Caco-2 (cell line): Measurements from ENCODE around the gene MYO1E. TPM values are rescaled to one million over a fixed set of nuclear protein-coding genes. Genes with fewer than 3 reads are reported as not detected.

Experiments used
- BruUV-seq: library from RNA; stranded (reverse); fragments of 400-500 nt; replicated peaks from 2 replicates; lab custom pipeline; 2021; lab: Mats Ljungman, UMichigan
- CTCF ChIA-PET: fragments of 300-600 bp; sonication (Branson Sonifier 250); formaldehyde crosslinking; loops from one replicate; lab custom pipeline; 2022; ENCODE audit warnings: antibody characterized with exemption; lab: Charles Lee
- POLR2A ChIA-PET: fragments of 300-600 bp; sonication (Branson Sonifier 250); formaldehyde crosslinking; loops from one replicate; lab custom pipeline; 2022; ENCODE audit warnings: antibody characterized with exemption; lab: Charles Lee
- DNase-seq, 2 experiments: peaks; one replicate each; pipeline versions ENCODE4 v3.0.0 to v3.0.0-alpha.2; 2020 to 2022
- H3K27me3 ChIP-seq: replicated peaks from 2 replicates; pipeline ENCODE4 v1.6.0; 2011; ENCODE audit warnings: low read length; ENCODE audit not compliant: control insufficient read depth, insufficient read depth
- H3K36me3 ChIP-seq: 2 replicates; pipeline ENCODE4 v1.5.1; 2011; ENCODE audit warnings: low read length; ENCODE audit not compliant: control insufficient read depth, insufficient read depth
- H3K4me1 ChIP-seq: fragments of 250-450 bp; sonication (Bioruptor Pico); 2 replicates; pipeline ENCODE4 v1.5.1; 2020; ENCODE audit warnings: mild to moderate bottlenecking
- H3K4me3 ChIP-seq: 2 replicates; pipeline ENCODE4 v1.5.1; 2011; ENCODE audit warnings: low read depth, mild to moderate bottlenecking, control low read depth, low read length
- H3K9me3 ChIP-seq: fragments of 250-450 bp; sonication (Bioruptor Pico); 2 replicates; pipeline ENCODE4 v1.5.1; 2020; ENCODE audit warnings: mild to moderate bottlenecking, moderate library complexity
- H3K27ac Mint-ChIP-seq: one replicate; pipeline ENCODE4 v1.8.0; 2022; ENCODE audit warnings: mixed read lengths; ENCODE audit not compliant: unreplicated experiment
- H3K27me3 Mint-ChIP-seq: one replicate; pipeline ENCODE4 v1.8.0; 2022; ENCODE audit warnings: mixed read lengths; ENCODE audit not compliant: insufficient read depth, unreplicated experiment
- H3K36me3 Mint-ChIP-seq: one replicate; pipeline ENCODE4 v1.8.0; 2022; ENCODE audit warnings: mild to moderate bottlenecking, mixed read lengths; ENCODE audit not compliant: insufficient read depth, unreplicated experiment
- H3K4me1 Mint-ChIP-seq: one replicate; pipeline ENCODE4 v1.8.0; 2022; ENCODE audit warnings: low read depth, mixed read lengths; ENCODE audit not compliant: unreplicated experiment
- H3K4me3 Mint-ChIP-seq: one replicate; pipeline ENCODE4 v1.8.0; 2022; ENCODE audit warnings: mild to moderate bottlenecking, moderate library complexity, mixed read lengths; ENCODE audit not compliant: unreplicated experiment
- H3K9me3 Mint-ChIP-seq: one replicate; pipeline ENCODE4 v1.8.0; 2022; ENCODE audit warnings: mixed read lengths; ENCODE audit not compliant: unreplicated experiment
- intact Hi-C: fragments of 100-400 bp; cut with micrococcal nuclease; formaldehyde crosslinking; loops from one replicate; pipeline ENCODE4 v1.10.0; 2022; ENCODE audit not compliant: unreplicated experiment
- total RNA-seq: library from RNA; stranded (reverse); gene quantifications from 2 replicates; pipeline ENCODE4 v1.2.3, GENCODE V29; 2022
- TF ChIP-seq, protein P1 (sequence below), 2 experiments: fragments of 200-600 bp in 1 of 2; IDR thresholded peaks; 1 replicate in 1 of 2; 2 replicates in 1 of 2; pipeline versions ENCODE4 v1.5.1 to v1.8.0; 2011 to 2022; ENCODE audit warnings: antibody characterized with exemption in 1 of 2, control low read depth in 1 of 2, inconsistent platforms in 1 of 2, low read depth in 1 of 2, low read length in 1 of 2, mild to moderate bottlenecking in 1 of 2, moderate library complexity in 1 of 2; ENCODE audit not compliant: insufficient read depth in 1 of 2, severe bottlenecking in 1 of 2, unreplicated experiment in 1 of 2

The MYO1E gene
- total RNA-seq, 1 experiment from 2014 or later = 187 TPM

DNA sequence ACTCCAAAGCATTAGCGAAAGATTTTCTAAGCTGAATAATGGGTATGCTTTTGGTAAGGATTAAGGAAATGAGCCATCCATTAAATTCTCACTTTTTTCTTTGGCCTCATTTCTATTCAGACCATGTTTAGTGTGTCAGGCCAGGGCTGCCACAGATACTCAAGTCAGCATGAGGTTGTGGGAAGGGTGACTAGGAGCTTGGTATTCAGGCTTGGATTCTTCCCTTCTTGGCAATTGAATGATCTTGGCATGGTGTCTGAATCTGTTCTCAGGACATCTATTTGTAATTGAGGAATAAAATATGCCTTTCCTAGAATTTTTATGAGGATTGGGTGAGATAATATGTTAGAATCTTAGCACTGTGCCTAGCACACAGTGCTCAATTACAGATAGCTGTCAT, 256.5 kb downstream of the MYO1E start:
- peaks cover 12% of the 10 kb centered on the region for H3K4me1 Mint-ChIP-seq
- H3K36me3 ChIP-seq = peaks cover 1% of the 10 kb centered on the region; the same call in 1 of the 2 replicates
- TF ChIP-seq, protein P1, sequence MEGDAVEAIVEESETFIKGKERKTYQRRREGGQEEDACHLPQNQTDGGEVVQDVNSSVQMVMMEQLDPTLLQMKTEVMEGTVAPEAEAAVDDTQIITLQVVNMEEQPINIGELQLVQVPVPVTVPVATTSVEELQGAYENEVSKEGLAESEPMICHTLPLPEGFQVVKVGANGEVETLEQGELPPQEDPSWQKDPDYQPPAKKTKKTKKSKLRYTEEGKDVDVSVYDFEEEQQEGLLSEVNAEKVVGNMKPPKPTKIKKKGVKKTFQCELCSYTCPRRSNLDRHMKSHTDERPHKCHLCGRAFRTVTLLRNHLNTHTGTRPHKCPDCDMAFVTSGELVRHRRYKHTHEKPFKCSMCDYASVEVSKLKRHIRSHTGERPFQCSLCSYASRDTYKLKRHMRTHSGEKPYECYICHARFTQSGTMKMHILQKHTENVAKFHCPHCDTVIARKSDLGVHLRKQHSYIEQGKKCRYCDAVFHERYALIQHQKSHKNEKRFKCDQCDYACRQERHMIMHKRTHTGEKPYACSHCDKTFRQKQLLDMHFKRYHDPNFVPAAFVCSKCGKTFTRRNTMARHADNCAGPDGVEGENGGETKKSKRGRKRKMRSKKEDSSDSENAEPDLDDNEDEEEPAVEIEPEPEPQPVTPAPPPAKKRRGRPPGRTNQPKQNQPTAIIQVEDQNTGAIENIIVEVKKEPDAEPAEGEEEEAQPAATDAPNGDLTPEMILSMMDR (IDR thresholded peaks at IDR 0.05; ENCODE audit: insufficient read depth in 1 of 2, low read depth in 1 of 2, low read length in 1 of 2, severe bottlenecking in 1 of 2, unreplicated experiment in 1 of 2) = no peak
- no TSS peak for BruUV-seq
- H3K4me3 Mint-ChIP-seq = no peak overlapping the region
- H3K36me3 Mint-ChIP-seq = peaks cover 89% of the 10 kb centered on the region
- H3K27me3 Mint-ChIP-seq = no peaks in the 10 kb centered on the region
- no peak for DNase-seq
- ChIA-PET CTCF (no interaction called here), POLR2A (no interaction called here)
- H3K4me3 ChIP-seq = no peak overlapping the region
- intact Hi-C loops = no loop called here
- H3K9me3 Mint-ChIP-seq = no peaks in the 10 kb centered on the region
- H3K4me1 ChIP-seq = no peaks in the 10 kb centered on the region
- H3K27me3 ChIP-seq = no peaks in the 10 kb centered on the region
- no peaks in the 10 kb centered on the region for H3K9me3 ChIP-seq
- H3K27ac Mint-ChIP-seq = no peak overlapping the region

DNA sequence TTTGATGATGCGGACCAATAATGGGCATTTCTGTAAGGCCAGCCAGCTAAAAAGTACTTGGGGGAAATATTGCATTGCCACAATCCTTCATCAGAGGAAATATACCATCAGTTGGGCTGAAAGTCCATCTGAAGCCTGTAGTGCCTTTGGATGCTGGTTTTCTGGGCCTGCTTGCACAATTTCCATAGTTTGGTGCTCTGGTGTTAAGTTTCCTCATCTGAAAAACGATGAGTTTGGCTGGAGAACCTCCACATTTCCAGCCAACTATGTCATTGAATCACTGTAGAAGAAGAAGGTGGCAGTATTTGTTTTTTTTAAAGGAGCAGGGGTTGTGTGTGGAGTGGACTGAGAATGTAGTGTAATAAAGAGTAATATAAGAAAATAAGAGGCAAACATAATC, 257.6 kb downstream of the MYO1E start:
- no peaks in the 10 kb centered on the region for H3K4me1 ChIP-seq
- H3K9me3 Mint-ChIP-seq = no peaks in the 10 kb centered on the region
- H3K4me1 Mint-ChIP-seq = peaks cover 12% of the 10 kb centered on the region
- H3K4me3 Mint-ChIP-seq = no peak overlapping the region
- H3K9me3 ChIP-seq = no peaks in the 10 kb centered on the region
- BruUV-seq = no TSS peak
- ChIA-PET POLR2A (no interaction called here), CTCF (no interaction called here)
- no peak overlapping the region for H3K27ac Mint-ChIP-seq
- H3K36me3 Mint-ChIP-seq = peaks cover 89% of the 10 kb centered on the region
- H3K27me3 ChIP-seq = no peaks in the 10 kb centered on the region
- no peak for DNase-seq
- TF ChIP-seq, protein P1 (IDR thresholded peaks at IDR 0.05; ENCODE audit: insufficient read depth in 1 of 2, low read depth in 1 of 2, low read length in 1 of 2, severe bottlenecking in 1 of 2, unreplicated experiment in 1 of 2) = no peak
- H3K4me3 ChIP-seq = no peak overlapping the region
- H3K36me3 ChIP-seq = peaks cover 1% of the 10 kb centered on the region; the same call in 1 of the 2 replicates
- no peaks in the 10 kb centered on the region for H3K27me3 Mint-ChIP-seq
- intact Hi-C loops = no loop called here

DNA sequence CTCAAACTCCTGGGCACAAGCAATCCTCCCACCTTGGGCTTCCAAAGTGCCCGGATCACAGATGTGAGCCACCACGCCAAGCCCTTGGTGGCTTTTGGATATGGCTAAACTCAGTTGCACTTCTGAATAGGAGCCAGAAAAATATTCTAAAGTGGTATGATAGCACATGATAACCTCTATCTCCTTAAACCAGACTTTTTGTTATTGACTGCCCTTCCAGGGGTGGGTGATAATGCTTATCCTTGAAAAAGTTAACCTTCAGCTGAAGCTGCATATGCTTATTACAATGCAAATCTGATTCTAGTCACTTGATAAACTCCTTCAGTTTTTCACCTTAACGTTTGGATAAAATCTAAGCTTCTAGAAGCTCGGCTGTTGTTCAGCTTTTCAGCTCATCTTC, 261.4 kb downstream of the MYO1E start:
- BruUV-seq = no TSS peak
- no peaks in the 10 kb centered on the region for H3K9me3 ChIP-seq
- Mint-ChIP-seq H3K27ac (no peak overlapping the region), H3K36me3 (peaks cover 78% of the 10 kb centered on the region), H3K9me3 (no peaks in the 10 kb centered on the region), H3K4me1 (peaks cover 12% of the 10 kb centered on the region), H3K27me3 (no peaks in the 10 kb centered on the region), H3K4me3 (no peak overlapping the region)
- peaks cover 4% of the 10 kb centered on the region; the same call in 1 of the 2 replicates for H3K36me3 ChIP-seq
- H3K4me1 ChIP-seq = no peaks in the 10 kb centered on the region
- H3K27me3 ChIP-seq = no peaks in the 10 kb centered on the region
- TF ChIP-seq, protein P1 (IDR thresholded peaks at IDR 0.05; ENCODE audit: insufficient read depth in 1 of 2, low read depth in 1 of 2, low read length in 1 of 2, severe bottlenecking in 1 of 2, unreplicated experiment in 1 of 2) = no peak
- intact Hi-C loops = no loop called here
- ChIA-PET CTCF (no interaction called here), POLR2A (interaction anchor here (0.5 kb wide), 1 partner anchor 124 kb away, joined by 3 read pairs; no protein-coding TSS in a partner anchor)
- H3K4me3 ChIP-seq = no peak overlapping the region
- DNase-seq = no peak
